Fibroblast of the aortic adventitia (primary cell): ENCODE measurements around the gene GABRG3. TPM values are rescaled to one million over a fixed set of nuclear protein-coding genes. Genes with fewer than 3 reads are reported as not detected.

ENCODE experiments used
- DNase-seq: peaks from one replicate; pipeline ENCODE4 v3.0.0-alpha.2; 2010; ENCODE audit warnings: low read depth
- H3K4me3 ChIP-seq: 2 replicates; pipeline ENCODE4 v1.5.1; 2011; ENCODE audit warnings: low read depth, mild to moderate bottlenecking, control low read depth, low read length, moderate library complexity
- total RNA-seq: library from RNA; depleted of rRNA; stranded (reverse); fragments of >200 nt; gene quantifications from 2 replicates; pipeline ENCODE4 v1.2.3, GENCODE V29; 2012; ENCODE audit warnings: low replicate concordance
- TF ChIP-seq, protein P1 (sequence below): IDR thresholded peaks from 2 replicates; pipeline ENCODE4 v1.5.1; 2011; ENCODE audit warnings: mild to moderate bottlenecking, low read length, control low read depth, inconsistent platforms; ENCODE audit not compliant: insufficient read depth

GABRG3 gene
- total RNA-seq, 1 donor, result not detected

DNA sequence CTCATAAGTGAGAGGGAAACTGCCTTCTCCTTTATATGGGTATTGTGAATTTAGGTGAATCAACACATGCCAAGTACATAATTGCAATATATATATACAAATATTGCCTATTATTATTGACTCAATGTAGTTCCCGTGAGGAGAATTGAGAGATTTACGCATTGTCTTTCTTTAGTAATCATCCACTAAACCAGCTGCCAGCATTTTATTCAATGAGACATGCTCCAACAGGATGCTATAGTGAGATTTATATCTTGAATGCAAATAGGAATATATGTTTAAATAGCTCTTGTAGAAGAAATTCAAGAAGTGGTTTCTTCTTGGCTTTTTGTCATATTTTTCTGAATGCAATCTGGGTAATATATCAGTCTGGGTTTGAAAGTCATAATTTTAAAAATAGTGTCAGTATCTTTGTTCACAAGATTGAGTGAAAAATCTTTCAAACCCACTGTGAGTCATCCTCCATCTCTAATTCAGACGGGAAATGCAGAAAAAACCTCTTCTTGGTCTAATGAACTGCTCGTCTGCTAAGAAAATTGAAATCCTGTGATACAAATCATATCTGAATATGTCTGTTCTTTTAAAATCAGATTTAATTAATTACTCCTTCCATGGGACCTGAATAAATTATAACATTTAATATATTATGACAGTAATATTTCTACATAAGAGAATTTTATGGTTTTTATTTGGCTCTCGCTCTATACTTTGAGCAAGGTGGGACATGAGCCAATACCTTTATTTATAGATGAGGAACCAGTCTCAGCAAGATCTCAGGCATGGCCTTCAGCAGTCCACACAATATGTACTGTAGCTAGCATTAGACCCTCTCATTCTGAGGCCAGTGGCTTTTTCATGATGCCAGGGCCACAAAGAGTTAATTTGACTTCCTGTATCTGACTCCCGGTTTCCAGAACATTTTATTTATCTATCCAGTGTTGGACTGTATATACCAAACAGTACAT lies 516.0 kb downstream of the GABRG3 start:
- TF ChIP-seq, protein P1, sequence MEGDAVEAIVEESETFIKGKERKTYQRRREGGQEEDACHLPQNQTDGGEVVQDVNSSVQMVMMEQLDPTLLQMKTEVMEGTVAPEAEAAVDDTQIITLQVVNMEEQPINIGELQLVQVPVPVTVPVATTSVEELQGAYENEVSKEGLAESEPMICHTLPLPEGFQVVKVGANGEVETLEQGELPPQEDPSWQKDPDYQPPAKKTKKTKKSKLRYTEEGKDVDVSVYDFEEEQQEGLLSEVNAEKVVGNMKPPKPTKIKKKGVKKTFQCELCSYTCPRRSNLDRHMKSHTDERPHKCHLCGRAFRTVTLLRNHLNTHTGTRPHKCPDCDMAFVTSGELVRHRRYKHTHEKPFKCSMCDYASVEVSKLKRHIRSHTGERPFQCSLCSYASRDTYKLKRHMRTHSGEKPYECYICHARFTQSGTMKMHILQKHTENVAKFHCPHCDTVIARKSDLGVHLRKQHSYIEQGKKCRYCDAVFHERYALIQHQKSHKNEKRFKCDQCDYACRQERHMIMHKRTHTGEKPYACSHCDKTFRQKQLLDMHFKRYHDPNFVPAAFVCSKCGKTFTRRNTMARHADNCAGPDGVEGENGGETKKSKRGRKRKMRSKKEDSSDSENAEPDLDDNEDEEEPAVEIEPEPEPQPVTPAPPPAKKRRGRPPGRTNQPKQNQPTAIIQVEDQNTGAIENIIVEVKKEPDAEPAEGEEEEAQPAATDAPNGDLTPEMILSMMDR, result no peak
- H3K4me3 ChIP-seq, result no peak overlapping the region
- no peak for DNase-seq

DNA sequence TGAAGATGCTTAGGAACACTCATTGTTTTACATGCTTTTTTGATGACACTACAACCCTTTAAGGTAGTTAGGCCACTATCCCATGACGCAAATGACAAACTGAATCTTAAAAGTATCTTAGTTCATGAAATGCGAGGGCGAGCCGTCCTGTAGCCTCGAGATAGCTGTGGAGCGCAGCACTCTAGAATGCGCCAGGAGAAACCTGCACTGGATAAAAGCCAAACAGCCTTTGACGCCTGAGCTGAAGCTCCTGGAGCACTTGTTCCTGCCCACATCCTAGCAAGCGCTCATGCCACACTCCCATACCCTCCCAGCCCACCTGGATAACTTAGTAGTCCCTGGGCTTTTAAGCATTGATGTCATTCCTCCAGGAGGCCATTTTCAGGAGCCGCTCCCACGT lies 516.9 kb downstream of the GABRG3 start:
- DNase-seq, result no peak
- H3K4me3 ChIP-seq, result no peak overlapping the region
- TF ChIP-seq, protein P1, result no peak

DNA sequence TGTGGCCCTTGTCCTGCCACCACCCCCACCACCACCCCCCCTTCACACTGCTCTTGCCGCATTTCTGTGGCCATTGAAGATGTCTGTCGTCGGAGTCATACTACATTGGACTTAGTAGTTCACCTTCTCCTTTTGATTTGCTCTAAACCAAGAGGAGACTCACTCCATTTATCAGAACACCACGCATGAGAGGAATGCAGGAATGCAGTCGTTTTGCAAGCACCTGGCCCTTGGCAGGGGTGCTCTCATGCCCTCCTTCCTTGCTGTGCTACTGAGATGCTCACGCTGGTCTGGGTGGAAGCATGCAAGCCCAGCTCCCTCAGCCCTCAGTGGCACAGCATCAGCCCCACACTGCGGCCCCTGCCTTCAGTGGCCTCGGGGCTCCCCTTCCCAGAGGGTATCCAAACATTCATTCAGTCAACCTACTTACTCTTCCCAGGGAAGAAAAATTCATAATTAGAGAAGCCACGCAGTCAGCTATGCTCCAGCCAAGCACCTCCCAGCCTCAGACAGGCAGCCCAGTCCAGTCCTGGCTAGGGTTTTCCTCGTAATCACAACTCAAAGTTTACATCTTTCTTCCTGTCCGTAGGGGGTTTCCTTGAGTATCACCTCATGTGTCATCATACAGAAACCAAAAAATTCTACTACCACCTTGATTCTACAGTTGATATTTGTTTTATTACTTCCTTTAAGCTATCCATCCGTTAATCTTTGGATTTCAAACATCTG lies 520.0 kb downstream of the GABRG3 start:
- no peak overlapping the region for H3K4me3 ChIP-seq
- no peak for DNase-seq
- TF ChIP-seq, protein P1, result no peak

DNA sequence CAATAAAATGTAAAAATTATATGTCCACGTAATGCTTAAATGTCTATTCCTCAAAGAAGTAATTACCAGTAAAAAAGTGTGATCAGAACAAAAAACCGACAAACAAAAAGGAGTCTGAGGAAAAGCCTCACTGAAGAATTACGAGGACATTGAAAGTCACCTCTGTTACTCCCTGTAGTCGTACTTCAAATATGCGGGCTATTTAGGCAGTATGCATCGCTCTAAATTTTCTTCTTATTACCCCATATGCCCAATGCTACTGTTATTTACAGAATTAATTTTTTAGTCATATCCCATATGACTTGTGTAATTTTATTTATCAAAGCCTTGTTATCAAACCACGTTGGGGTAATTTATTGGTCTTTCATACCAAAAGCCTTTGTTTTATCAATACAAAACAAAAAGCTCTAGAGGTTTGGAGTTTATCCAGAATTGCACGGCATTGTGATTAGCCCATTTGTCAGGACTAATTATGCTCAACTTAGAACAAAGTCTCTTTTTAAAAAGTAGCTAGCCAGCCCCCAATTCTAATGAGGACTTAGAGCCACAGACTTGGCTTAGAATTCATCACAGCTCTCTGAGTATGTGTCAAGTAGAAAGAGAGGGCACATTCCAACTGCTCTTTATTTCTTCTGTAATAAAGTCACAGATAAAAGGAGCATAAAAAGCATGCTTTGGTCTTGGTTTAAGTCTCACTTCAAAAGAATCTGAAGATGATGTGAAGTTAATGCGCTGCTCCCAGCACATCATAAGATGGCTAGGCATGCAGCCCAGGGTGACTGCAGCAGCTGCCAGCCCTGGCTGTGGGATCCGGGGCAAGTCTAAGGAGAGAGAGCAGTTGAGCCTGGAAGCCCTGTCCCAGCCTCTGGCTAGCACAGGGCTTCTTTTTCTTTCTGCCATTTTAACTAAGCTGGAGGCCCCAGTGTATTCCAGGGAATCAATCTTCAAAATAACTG lies 521.0 kb downstream of the GABRG3 start:
- TF ChIP-seq, protein P1, result no peak
- H3K4me3 ChIP-seq, result no peak overlapping the region
- peak; percentile 4 for DNase-seq

DNA sequence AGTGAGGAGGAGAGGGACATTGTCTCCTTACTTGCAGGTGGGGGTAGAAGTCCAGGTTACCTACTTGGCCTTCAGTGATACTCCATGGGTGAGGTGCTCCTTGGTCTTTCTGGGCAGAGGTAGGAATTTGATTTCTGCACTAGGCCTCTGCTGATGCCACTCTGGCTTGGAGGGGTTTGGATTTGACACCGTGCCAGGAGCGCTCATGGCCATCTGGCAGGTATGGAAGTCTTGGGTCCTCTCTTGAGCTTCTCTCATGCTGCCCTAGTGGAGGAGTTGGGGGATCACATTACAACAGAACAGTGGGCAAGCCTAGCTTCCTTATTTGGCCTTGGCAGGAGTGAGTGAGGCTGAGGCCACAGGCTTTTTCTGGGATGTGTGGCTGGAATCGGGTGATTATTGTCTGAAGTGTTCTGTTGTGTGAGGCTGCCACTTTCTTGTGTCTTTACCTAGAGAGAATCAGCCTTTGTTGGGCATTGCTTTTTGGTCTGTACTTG lies 525.0 kb downstream of the GABRG3 start:
- TF ChIP-seq, protein P1, result no peak
- no peak overlapping the region for H3K4me3 ChIP-seq
- no peak for DNase-seq

DNA sequence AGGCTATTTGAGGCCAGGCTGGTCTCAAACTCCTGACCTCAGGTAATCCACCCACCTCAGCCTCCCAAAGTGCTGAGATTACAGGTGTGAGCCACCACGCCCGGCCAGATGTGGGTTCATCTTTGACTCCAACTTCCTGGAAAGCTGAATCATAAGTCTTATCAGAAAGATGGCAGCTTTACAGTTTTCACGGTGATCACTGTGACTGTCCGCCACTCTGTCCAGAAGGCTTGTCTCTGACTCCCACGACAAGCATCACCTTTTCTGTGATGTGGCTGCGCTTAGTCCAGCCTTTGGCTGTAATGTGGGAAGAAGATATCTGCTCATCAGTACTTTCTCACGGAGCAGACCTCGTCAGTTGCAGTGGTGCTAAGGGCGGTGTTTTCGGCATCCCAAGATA lies 527.7 kb downstream of the GABRG3 start:
- TF ChIP-seq, protein P1, result no peak
- DNase-seq, result no peak
- H3K4me3 ChIP-seq, result no peak overlapping the region
